ENCODE results near the gene ZNF205. TPM values are rescaled to one million over a fixed set of nuclear protein-coding genes. Genes with fewer than 3 reads are reported as not detected.
A peak's percentile ranks its signal among the peaks of the same experiment; 100 is the strongest.

ZNF205 gene
- total and polyA plus RNA-seq, 9 of the 15 experiments (the other 6 are each of a cell fraction or from before 2014, with no cell fraction given): 2.4 to 11.8 (median 5.1) TPM; not detected in 2

DNA sequence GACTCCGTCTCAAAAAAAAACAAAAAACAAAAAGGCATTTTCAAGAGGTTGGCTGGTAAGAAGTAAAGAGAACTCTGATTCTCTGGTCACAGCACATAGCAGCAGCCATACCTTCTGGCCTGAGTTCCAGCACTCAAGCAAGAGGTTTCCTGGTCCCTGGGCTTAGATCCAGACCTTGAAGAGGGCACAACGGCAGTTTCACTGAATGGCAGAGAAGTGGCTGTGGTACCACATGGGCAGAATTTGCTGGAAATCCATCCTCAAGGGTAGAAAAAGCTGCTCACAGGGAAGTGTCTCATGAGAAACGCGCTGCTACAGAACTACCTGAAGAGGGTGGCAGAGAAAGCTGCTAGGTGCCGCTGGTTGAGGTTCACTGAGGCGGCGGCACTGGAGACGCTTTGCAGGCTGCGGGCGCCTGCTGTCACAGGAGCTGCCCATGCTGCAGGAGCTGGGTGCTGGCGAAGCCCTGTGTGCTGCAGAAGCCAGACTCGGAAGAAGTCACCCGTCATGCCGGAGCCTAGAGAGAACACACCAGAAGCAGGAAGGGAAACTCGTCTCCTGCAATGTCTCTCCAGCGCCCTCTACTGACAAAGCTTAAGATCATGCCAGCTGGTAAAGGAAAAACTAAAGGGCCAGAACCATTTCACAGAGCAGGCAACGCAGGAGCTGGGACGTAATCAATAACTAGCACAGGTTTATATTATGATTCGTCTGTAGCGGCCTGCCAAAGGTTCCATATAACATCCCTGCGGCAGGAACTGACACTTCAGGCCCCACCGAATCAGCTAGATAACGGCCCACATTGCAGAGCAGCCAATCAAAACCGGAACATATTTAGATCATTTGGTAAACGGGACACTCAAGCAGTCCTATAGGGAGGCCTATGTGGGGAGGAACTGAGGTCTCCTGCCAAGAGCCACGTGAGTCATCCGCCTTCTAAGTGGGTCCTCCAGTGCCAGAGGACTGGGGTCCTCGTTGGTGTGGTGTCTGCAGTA is 17.0 kb downstream of the ZNF205 start (continued):
- TF ChIP-seq, protein P1, sequence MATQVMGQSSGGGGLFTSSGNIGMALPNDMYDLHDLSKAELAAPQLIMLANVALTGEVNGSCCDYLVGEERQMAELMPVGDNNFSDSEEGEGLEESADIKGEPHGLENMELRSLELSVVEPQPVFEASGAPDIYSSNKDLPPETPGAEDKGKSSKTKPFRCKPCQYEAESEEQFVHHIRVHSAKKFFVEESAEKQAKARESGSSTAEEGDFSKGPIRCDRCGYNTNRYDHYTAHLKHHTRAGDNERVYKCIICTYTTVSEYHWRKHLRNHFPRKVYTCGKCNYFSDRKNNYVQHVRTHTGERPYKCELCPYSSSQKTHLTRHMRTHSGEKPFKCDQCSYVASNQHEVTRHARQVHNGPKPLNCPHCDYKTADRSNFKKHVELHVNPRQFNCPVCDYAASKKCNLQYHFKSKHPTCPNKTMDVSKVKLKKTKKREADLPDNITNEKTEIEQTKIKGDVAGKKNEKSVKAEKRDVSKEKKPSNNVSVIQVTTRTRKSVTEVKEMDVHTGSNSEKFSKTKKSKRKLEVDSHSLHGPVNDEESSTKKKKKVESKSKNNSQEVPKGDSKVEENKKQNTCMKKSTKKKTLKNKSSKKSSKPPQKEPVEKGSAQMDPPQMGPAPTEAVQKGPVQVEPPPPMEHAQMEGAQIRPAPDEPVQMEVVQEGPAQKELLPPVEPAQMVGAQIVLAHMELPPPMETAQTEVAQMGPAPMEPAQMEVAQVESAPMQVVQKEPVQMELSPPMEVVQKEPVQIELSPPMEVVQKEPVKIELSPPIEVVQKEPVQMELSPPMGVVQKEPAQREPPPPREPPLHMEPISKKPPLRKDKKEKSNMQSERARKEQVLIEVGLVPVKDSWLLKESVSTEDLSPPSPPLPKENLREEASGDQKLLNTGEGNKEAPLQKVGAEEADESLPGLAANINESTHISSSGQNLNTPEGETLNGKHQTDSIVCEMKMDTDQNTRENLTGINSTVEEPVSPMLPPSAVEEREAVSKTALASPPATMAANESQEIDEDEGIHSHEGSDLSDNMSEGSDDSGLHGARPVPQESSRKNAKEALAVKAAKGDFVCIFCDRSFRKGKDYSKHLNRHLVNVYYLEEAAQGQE (IDR thresholded peaks at IDR 0.05; ENCODE audit: borderline replicate concordance): peak; percentile 75
- TF ChIP-seq, protein P1 (CRISPR knock-in tag; IDR thresholded peaks at IDR 0.05; ENCODE audit: low read depth): no peak
- TF ChIP-seq PCBP1 (IDR thresholded peaks at IDR 0.05; ENCODE audit: low read depth, low read length, poor library complexity, severe bottlenecking) (no peak), MYNN (IDR thresholded peaks at IDR 0.05) (peak; percentile 52), MYNN (CRISPR knock-in tag; IDR thresholded peaks at IDR 0.05) (no peak), POLR2G (IDR thresholded peaks at IDR 0.05; ENCODE audit: low read depth, low read length) (peak; percentile 67), CBX3 (IDR thresholded peaks at IDR 0.05; ENCODE audit: borderline replicate concordance in 1 of 2, low read length in 2 of 2) (peak in 1 of 2 experiments; percentile 58; a peak in 1 of 3 replicates), L3MBTL2 (IDR thresholded peaks at IDR 0.05) (peak; percentile 46; the same call in 1 of the 2 replicates), STAT5A (IDR thresholded peaks at IDR 0.05; ENCODE audit: borderline replicate concordance, low read length) (no peak), COPS2 (conservative IDR thresholded peaks at IDR 0.05) (no peak)
- TF ChIP-seq, protein P2, sequence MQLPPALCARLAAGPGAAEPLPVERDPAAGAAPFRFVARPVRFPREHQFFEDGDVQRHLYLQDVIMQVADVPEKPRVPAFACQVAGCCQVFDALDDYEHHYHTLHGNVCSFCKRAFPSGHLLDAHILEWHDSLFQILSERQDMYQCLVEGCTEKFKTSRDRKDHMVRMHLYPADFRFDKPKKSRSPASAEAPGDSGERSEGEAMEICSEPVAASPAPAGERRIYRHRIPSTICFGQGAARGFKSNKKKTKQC (CRISPR knock-in tag; IDR thresholded peaks at IDR 0.05): 0 out of 2 replicates have a peak, but pooled peaks have one; percentile 14
- TF ChIP-seq, protein P3, sequence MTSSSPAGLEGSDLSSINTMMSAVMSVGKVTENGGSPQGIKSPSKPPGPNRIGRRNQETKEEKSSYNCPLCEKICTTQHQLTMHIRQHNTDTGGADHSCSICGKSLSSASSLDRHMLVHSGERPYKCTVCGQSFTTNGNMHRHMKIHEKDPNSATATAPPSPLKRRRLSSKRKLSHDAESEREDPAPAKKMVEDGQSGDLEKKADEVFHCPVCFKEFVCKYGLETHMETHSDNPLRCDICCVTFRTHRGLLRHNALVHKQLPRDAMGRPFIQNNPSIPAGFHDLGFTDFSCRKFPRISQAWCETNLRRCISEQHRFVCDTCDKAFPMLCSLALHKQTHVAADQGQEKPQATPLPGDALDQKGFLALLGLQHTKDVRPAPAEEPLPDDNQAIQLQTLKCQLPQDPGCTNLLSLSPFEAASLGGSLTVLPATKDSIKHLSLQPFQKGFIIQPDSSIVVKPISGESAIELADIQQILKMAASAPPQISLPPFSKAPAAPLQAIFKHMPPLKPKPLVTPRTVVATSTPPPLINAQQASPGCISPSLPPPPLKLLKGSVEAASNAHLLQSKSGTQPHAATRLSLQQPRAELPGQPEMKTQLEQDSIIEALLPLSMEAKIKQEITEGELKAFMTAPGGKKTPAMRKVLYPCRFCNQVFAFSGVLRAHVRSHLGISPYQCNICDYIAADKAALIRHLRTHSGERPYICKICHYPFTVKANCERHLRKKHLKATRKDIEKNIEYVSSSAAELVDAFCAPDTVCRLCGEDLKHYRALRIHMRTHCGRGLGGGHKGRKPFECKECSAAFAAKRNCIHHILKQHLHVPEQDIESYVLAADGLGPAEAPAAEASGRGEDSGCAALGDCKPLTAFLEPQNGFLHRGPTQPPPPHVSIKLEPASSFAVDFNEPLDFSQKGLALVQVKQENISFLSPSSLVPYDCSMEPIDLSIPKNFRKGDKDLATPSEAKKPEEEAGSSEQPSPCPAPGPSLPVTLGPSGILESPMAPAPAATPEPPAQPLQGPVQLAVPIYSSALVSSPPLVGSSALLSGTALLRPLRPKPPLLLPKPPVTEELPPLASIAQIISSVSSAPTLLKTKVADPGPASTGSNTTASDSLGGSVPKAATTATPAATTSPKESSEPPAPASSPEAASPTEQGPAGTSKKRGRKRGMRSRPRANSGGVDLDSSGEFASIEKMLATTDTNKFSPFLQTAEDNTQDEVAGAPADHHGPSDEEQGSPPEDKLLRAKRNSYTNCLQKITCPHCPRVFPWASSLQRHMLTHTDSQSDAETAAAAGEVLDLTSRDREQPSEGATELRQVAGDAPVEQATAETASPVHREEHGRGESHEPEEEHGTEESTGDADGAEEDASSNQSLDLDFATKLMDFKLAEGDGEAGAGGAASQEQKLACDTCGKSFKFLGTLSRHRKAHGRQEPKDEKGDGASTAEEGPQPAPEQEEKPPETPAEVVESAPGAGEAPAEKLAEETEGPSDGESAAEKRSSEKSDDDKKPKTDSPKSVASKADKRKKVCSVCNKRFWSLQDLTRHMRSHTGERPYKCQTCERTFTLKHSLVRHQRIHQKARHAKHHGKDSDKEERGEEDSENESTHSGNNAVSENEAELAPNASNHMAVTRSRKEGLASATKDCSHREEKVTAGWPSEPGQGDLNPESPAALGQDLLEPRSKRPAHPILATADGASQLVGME (CRISPR knock-in tag; IDR thresholded peaks at IDR 0.05): no peak
